GM23338 (cell line): ENCODE measurements around the gene RASL12. TPM values are rescaled to one million over a fixed set of nuclear protein-coding genes. Genes with fewer than 3 reads are reported as not detected.
A peak's percentile ranks its signal among the peaks of the same experiment; 100 is the strongest.

ENCODE experiments used
- ATAC-seq: fragments of 200-7000 bp; cut with Tn5 transposase; 3 replicates; pipeline ENCODE4 v1.9.1; 2020
- DNase-seq: peaks from one replicate; pipeline ENCODE4 v3.0.0-alpha.2; 2015; ENCODE audit warnings: low spot score
- H2AFZ ChIP-seq: fragments of 200-600 bp; sonication (generic); 2 replicates; pipeline ENCODE4 v1.8.0; 2016; ENCODE audit warnings: antibody characterized with exemption, mild to moderate bottlenecking, moderate library complexity
- H3F3A ChIP-seq: fragments of 200-600 bp; sonication (generic); replicated peaks from 2 replicates; pipeline ENCODE4 v1.8.0; 2017; ENCODE audit warnings: antibody characterized with exemption, mixed run types, low read depth
- H3K27ac ChIP-seq: fragments of 200-600 bp; sonication (generic); 2 replicates; pipeline ENCODE4 v1.6.1; 2016; ENCODE audit warnings: low read depth
- H3K27me3 ChIP-seq: fragments of 200-600 bp; sonication (generic); 2 replicates; pipeline ENCODE4 v1.8.0; 2016; ENCODE audit warnings: mild to moderate bottlenecking, mixed run types, moderate library complexity; ENCODE audit not compliant: insufficient read depth
- H3K36me3 ChIP-seq: fragments of 200-600 bp; sonication (generic); 2 replicates; pipeline ENCODE4 v1.8.0; 2016; ENCODE audit warnings: mild to moderate bottlenecking; ENCODE audit not compliant: insufficient read depth
- H3K4me1 ChIP-seq: fragments of 200-600 bp; sonication (generic); 2 replicates; pipeline ENCODE4 v1.8.0; 2016; ENCODE audit warnings: mild to moderate bottlenecking, moderate library complexity; ENCODE audit not compliant: insufficient read depth
- H3K4me2 ChIP-seq: fragments of 200-600 bp; sonication (generic); 2 replicates; pipeline ENCODE4 v1.7.1; 2017; ENCODE audit warnings: mixed run types
- H3K4me3 ChIP-seq: fragments of 200-600 bp; sonication (generic); 2 replicates; pipeline ENCODE4 v1.6.1; 2016; ENCODE audit warnings: mixed run types
- H3K79me2 ChIP-seq: fragments of 200-600 bp; sonication (generic); replicated peaks from 2 replicates; pipeline ENCODE4 v1.8.0; 2017; ENCODE audit warnings: mild to moderate bottlenecking; ENCODE audit not compliant: insufficient read depth
- H3K9me2 ChIP-seq: fragments of 200-600 bp; sonication (generic); 2 replicates; pipeline ENCODE4 v1.8.0; 2017; ENCODE audit not compliant: insufficient read depth
- H4K20me1 ChIP-seq: fragments of 200-600 bp; sonication (generic); replicated peaks from 2 replicates; pipeline ENCODE4 v1.8.0; 2017; ENCODE audit warnings: mild to moderate bottlenecking; ENCODE audit not compliant: insufficient read depth
- H3K27ac Mint-ChIP-seq: 2 replicates; pipeline ENCODE4 v1.8.0; 2020; ENCODE audit warnings: inconsistent platforms, mild to moderate bottlenecking, moderate library complexity, mixed read lengths
- H3K27me3 Mint-ChIP-seq: 3 replicates; pipeline ENCODE4 v1.8.0; 2022; ENCODE audit warnings: low read depth, mild to moderate bottlenecking, moderate library complexity, mixed read lengths, inconsistent platforms; ENCODE audit not compliant: insufficient read depth, poor library complexity
- H3K36me3 Mint-ChIP-seq: 3 replicates; pipeline ENCODE4 v1.8.0; 2021; ENCODE audit warnings: low read depth, mild to moderate bottlenecking, inconsistent platforms, moderate library complexity, mixed read lengths
- H3K4me1 Mint-ChIP-seq: 3 replicates; pipeline ENCODE4 v1.8.0; 2020; ENCODE audit warnings: mild to moderate bottlenecking, inconsistent platforms, mixed read lengths
- H3K4me3 Mint-ChIP-seq: 3 replicates; pipeline ENCODE4 v1.8.0; 2021; ENCODE audit warnings: moderate library complexity, mild to moderate bottlenecking, inconsistent platforms, mixed read lengths
- H3K9me3 Mint-ChIP-seq: 3 replicates; pipeline ENCODE4 v1.8.0; 2020; ENCODE audit warnings: moderate library complexity, mild to moderate bottlenecking, inconsistent platforms, mixed read lengths
- CREB1 ChIP-seq: fragments of 250-450 bp; sonication (Bioruptor Pico); IDR thresholded peaks from 2 replicates; pipeline ENCODE4 v1.5.0; 2020; ENCODE audit warnings: low read depth, mild to moderate bottlenecking, moderate library complexity
- EZH2 ChIP-seq: fragments of 200-600 bp; sonication (generic); IDR thresholded peaks from one replicate; pipeline ENCODE4 v1.8.0; 2017; ENCODE audit warnings: antibody characterized with exemption, mild to moderate bottlenecking, low read depth; ENCODE audit not compliant: unreplicated experiment
- EZH2phosphoT487 ChIP-seq: fragments of 200-600 bp; sonication (generic); IDR thresholded peaks from one replicate; pipeline ENCODE4 v1.8.1; 2018; ENCODE audit warnings: antibody characterized with exemption; ENCODE audit not compliant: unreplicated experiment
- JUNB ChIP-seq: IDR thresholded peaks from one replicate; pipeline ENCODE4 v1.6.1; 2016; ENCODE audit warnings: antibody characterized with exemption; ENCODE audit not compliant: unreplicated experiment
- NANOG ChIP-seq: IDR thresholded peaks from 2 replicates; pipeline ENCODE4 v1.6.1; 2016; ENCODE audit warnings: antibody characterized with exemption, borderline replicate concordance
- POLR2AphosphoS5 ChIP-seq: IDR thresholded peaks from 2 replicates; pipeline ENCODE4 v1.6.1; 2016; ENCODE audit warnings: antibody characterized with exemption, low read depth
- STAT1 ChIP-seq: IDR thresholded peaks from one replicate; pipeline ENCODE4 v1.6.1; 2016; ENCODE audit warnings: antibody characterized with exemption; ENCODE audit not compliant: unreplicated experiment
- ZNF114 ChIP-seq: fragments of 250-450 bp; sonication (Bioruptor Pico); IDR thresholded peaks from 2 replicates; pipeline ENCODE4 v1.5.0; 2020; ENCODE audit warnings: mild to moderate bottlenecking, moderate library complexity
- ZNF331 ChIP-seq: fragments of 250-450 bp; sonication (Bioruptor Pico); IDR thresholded peaks from 2 replicates; pipeline ENCODE4 v1.5.0; 2020; ENCODE audit warnings: low read depth, mild to moderate bottlenecking, moderate library complexity
- polyA plus RNA-seq: library from polyadenylated mRNA; unstranded; fragments of >200 nt; fragmentation: Nextera tagmentation; extraction: Ambion mirVana; gene quantifications from 2 replicates; pipeline ENCODE4 v1.2.1, GENCODE V29; 2016
- total RNA-seq: library from RNA; depleted of rRNA; stranded (reverse); fragments of >200 nt; shearing (Covaris generic); gene quantifications from 2 replicates; pipeline ENCODE4 v1.2.3, GENCODE V29; 2014
- TF ChIP-seq, protein P1 (sequence below): IDR thresholded peaks from one replicate; pipeline ENCODE4 v1.6.1; 2018; ENCODE audit warnings: antibody characterized with exemption; ENCODE audit not compliant: unreplicated experiment
- TF ChIP-seq, protein P2 (sequence below): fragments of 250-450 bp; sonication (Bioruptor Pico); IDR thresholded peaks from 2 replicates; pipeline ENCODE4 v1.5.0; 2020; ENCODE audit warnings: mild to moderate bottlenecking, moderate library complexity
- TF ChIP-seq, protein P3 (sequence below), 2 experiments: fragments of 200-600 bp in 1 of 2; sonication (generic) in 1 of 2; conservative IDR thresholded peaks; 2 replicates each; pipeline versions ENCODE4 v1.5.1 to v1.6.1; 2016 to 2017; ENCODE audit warnings: antibody characterized with exemption in 2 of 2, low read depth in 2 of 2, mild to moderate bottlenecking in 2 of 2, moderate library complexity in 1 of 2
- TF ChIP-seq, protein P4 (sequence below): IDR thresholded peaks from 2 replicates; pipeline ENCODE4 v1.6.1; 2016; ENCODE audit warnings: antibody characterized with exemption

Gene RASL12
- total and polyA plus RNA-seq, 2 experiments from 2014 or later, result 4.5 to 27.7 TPM

DNA sequence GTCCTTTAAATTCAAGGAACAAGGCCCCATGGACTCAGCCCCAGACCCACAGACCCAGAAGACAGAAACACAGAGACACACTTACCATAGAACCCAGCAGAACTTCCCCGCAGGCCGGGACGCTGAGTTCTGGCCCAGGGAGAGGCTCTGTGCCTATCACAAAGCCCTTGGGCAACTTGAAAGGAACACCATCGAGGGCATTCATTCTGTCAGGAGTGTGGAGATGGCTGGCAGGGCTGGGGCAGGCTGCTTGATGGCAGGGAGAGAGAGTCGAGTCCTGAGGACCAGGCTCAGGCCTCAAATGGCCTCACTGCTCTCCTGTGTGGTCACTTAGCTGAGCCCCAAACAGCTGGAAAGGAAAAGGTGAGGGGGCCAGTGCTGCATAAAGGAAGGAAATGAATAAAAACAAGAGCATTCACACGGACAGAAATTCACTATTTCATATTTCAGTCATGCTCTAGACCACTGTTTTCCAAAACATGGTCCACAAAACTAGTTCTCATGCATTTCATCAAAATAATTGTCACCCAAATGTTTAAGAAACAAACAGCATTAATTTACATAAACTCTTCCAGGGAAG is 38.3 kb upstream of the RASL12 start:
- H3K9me3 Mint-ChIP-seq, result no peaks in the 10 kb centered on the region
- TF ChIP-seq ZNF114 (CRISPR knock-in tag) (no peak), ZNF331 (CRISPR knock-in tag) (no peak), CREB1 (no peak), EZH2 (no peak), NANOG (no peak), POLR2AphosphoS5 (no peak), STAT1 (no peak), JUNB (no peak), EZH2phosphoT487 (no peak)
- TF ChIP-seq, protein P1, sequence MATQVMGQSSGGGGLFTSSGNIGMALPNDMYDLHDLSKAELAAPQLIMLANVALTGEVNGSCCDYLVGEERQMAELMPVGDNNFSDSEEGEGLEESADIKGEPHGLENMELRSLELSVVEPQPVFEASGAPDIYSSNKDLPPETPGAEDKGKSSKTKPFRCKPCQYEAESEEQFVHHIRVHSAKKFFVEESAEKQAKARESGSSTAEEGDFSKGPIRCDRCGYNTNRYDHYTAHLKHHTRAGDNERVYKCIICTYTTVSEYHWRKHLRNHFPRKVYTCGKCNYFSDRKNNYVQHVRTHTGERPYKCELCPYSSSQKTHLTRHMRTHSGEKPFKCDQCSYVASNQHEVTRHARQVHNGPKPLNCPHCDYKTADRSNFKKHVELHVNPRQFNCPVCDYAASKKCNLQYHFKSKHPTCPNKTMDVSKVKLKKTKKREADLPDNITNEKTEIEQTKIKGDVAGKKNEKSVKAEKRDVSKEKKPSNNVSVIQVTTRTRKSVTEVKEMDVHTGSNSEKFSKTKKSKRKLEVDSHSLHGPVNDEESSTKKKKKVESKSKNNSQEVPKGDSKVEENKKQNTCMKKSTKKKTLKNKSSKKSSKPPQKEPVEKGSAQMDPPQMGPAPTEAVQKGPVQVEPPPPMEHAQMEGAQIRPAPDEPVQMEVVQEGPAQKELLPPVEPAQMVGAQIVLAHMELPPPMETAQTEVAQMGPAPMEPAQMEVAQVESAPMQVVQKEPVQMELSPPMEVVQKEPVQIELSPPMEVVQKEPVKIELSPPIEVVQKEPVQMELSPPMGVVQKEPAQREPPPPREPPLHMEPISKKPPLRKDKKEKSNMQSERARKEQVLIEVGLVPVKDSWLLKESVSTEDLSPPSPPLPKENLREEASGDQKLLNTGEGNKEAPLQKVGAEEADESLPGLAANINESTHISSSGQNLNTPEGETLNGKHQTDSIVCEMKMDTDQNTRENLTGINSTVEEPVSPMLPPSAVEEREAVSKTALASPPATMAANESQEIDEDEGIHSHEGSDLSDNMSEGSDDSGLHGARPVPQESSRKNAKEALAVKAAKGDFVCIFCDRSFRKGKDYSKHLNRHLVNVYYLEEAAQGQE, result no peak
- TF ChIP-seq, protein P2, sequence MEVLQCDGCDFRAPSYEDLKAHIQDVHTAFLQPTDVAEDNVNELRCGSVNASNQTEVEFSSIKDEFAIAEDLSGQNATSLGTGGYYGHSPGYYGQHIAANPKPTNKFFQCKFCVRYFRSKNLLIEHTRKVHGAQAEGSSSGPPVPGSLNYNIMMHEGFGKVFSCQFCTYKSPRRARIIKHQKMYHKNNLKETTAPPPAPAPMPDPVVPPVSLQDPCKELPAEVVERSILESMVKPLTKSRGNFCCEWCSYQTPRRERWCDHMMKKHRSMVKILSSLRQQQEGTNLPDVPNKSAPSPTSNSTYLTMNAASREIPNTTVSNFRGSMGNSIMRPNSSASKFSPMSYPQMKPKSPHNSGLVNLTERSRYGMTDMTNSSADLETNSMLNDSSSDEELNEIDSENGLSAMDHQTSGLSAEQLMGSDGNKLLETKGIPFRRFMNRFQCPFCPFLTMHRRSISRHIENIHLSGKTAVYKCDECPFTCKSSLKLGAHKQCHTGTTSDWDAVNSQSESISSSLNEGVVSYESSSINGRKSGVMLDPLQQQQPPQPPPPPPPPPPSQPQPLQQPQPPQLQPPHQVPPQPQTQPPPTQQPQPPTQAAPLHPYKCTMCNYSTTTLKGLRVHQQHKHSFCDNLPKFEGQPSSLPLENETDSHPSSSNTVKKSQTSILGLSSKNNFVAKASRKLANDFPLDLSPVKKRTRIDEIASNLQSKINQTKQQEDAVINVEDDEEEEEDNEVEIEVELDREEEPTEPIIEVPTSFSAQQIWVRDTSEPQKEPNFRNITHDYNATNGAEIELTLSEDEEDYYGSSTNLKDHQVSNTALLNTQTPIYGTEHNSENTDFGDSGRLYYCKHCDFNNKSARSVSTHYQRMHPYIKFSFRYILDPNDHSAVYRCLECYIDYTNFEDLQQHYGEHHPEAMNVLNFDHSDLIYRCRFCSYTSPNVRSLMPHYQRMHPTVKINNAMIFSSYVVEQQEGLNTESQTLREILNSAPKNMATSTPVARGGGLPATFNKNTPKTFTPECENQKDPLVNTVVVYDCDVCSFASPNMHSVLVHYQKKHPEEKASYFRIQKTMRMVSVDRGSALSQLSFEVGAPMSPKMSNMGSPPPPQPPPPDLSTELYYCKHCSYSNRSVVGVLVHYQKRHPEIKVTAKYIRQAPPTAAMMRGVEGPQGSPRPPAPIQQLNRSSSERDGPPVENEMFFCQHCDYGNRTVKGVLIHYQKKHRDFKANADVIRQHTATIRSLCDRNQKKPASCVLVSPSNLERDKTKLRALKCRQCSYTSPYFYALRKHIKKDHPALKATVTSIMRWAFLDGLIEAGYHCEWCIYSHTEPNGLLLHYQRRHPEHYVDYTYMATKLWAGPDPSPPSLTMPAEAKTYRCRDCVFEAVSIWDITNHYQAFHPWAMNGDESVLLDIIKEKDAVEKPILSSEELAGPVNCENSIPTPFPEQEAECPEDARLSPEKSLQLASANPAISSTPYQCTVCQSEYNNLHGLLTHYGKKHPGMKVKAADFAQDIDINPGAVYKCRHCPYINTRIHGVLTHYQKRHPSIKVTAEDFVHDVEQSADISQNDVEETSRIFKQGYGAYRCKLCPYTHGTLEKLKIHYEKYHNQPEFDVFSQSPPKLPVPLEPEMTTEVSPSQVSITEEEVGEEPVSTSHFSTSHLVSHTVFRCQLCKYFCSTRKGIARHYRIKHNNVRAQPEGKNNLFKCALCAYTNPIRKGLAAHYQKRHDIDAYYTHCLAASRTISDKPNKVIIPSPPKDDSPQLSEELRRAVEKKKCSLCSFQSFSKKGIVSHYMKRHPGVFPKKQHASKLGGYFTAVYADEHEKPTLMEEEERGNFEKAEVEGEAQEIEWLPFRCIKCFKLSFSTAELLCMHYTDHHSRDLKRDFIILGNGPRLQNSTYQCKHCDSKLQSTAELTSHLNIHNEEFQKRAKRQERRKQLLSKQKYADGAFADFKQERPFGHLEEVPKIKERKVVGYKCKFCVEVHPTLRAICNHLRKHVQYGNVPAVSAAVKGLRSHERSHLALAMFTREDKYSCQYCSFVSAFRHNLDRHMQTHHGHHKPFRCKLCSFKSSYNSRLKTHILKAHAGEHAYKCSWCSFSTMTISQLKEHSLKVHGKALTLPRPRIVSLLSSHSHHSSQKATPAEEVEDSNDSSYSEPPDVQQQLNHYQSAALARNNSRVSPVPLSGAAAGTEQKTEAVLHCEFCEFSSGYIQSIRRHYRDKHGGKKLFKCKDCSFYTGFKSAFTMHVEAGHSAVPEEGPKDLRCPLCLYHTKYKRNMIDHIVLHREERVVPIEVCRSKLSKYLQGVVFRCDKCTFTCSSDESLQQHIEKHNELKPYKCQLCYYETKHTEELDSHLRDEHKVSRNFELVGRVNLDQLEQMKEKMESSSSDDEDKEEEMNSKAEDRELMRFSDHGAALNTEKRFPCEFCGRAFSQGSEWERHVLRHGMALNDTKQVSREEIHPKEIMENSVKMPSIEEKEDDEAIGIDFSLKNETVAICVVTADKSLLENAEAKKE (CRISPR knock-in tag), result no peak
- TF ChIP-seq, protein P3, sequence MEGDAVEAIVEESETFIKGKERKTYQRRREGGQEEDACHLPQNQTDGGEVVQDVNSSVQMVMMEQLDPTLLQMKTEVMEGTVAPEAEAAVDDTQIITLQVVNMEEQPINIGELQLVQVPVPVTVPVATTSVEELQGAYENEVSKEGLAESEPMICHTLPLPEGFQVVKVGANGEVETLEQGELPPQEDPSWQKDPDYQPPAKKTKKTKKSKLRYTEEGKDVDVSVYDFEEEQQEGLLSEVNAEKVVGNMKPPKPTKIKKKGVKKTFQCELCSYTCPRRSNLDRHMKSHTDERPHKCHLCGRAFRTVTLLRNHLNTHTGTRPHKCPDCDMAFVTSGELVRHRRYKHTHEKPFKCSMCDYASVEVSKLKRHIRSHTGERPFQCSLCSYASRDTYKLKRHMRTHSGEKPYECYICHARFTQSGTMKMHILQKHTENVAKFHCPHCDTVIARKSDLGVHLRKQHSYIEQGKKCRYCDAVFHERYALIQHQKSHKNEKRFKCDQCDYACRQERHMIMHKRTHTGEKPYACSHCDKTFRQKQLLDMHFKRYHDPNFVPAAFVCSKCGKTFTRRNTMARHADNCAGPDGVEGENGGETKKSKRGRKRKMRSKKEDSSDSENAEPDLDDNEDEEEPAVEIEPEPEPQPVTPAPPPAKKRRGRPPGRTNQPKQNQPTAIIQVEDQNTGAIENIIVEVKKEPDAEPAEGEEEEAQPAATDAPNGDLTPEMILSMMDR (conservative IDR thresholded peaks at IDR 0.05; ENCODE audit: low read depth in 2 of 2), result no peak
- TF ChIP-seq, protein P4, sequence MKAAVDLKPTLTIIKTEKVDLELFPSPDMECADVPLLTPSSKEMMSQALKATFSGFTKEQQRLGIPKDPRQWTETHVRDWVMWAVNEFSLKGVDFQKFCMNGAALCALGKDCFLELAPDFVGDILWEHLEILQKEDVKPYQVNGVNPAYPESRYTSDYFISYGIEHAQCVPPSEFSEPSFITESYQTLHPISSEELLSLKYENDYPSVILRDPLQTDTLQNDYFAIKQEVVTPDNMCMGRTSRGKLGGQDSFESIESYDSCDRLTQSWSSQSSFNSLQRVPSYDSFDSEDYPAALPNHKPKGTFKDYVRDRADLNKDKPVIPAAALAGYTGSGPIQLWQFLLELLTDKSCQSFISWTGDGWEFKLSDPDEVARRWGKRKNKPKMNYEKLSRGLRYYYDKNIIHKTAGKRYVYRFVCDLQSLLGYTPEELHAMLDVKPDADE, result no peak
- Histone ChIP-seq H3K36me3 (no peaks in the 10 kb centered on the region), H3K4me3 (no peak overlapping the region), H3F3A (0 out of 2 replicates have a peak, but pooled peaks cover 3% of the 10 kb centered on the region), H2AFZ (no peak overlapping the region), H3K79me2 (no peaks in the 10 kb centered on the region), H3K27ac (no peak overlapping the region), H4K20me1 (no peaks in the 10 kb centered on the region; the same call in 1 of the 2 replicates), H3K4me1 (peaks cover 5% of the 10 kb centered on the region; the same call in 1 of the 2 replicates), H3K4me2 (no peak overlapping the region), H3K9me2 (no peaks in the 10 kb centered on the region), H3K27me3 (peaks cover 13% of the 10 kb centered on the region)
- no peaks in the 10 kb centered on the region for H3K36me3 Mint-ChIP-seq
- DNase-seq (no peak), ATAC-seq (no peak)
- peaks cover 11% of the 10 kb centered on the region for H3K27me3 Mint-ChIP-seq
- no peak overlapping the region for H3K4me3 Mint-ChIP-seq
- H3K4me1 Mint-ChIP-seq, result peaks cover 4% of the 10 kb centered on the region; the same call in 1 of the 3 replicates
- 0 out of 2 replicates have a peak overlapping the region, but pooled peaks have one; percentile 23 for H3K27ac Mint-ChIP-seq
